ENCODE measurements around the gene TPSG1. TPM values are rescaled to one million over a fixed set of nuclear protein-coding genes. Genes with fewer than 3 reads are reported as not detected.

TPSG1 gene
- total RNA-seq, 1 donor from 2014 or later, result not detected

Other genes starting within 250 kb of the TPSG1 start
- gene SOX8, start 243.5 kb downstream of the TPSG1 start, total RNA-seq, result 19.4 and 19.8 TPM in 2 replicates
- not detected in 2 replicates for gene SSTR5, start 152.5 kb downstream of the TPSG1 start, total RNA-seq
- 0.19 and 0.30 TPM in 2 replicates for gene C1QTNF8, start 129.0 kb downstream of the TPSG1 start, total RNA-seq
- gene CACNA1H, start 72.2 kb downstream of the TPSG1 start, total RNA-seq, result 10.7 and 13.2 TPM in 2 replicates
- gene TPSB2, start 4.9 kb upstream of the TPSG1 start, total RNA-seq, result not detected in 2 replicates
- not detected in 2 replicates for gene TPSAB1, start 15.4 kb upstream of the TPSG1 start, total RNA-seq
- gene TPSD1, start 30.8 kb upstream of the TPSG1 start, total RNA-seq, result not detected in 2 replicates
- gene UBE2I, start 84.4 kb upstream of the TPSG1 start, total RNA-seq, result 301 and 311 TPM in 2 replicates
- gene BAIAP3, start 108.4 kb upstream of the TPSG1 start, total RNA-seq, result 3.4 and 4.0 TPM in 2 replicates
- gene TSR3, start 126.6 kb upstream of the TPSG1 start, total RNA-seq, result 65.6 and 66.2 TPM in 2 replicates
- gene GNPTG, start 126.7 kb upstream of the TPSG1 start, total RNA-seq, result 32.8 and 38.3 TPM in 2 replicates
- gene UNKL, start 189.4 kb upstream of the TPSG1 start, total RNA-seq, result 18.6 and 26.2 TPM in 2 replicates
- 17.1 and 17.8 TPM in 2 replicates for gene UQCC4, start 195.5 kb upstream of the TPSG1 start, total RNA-seq
- gene PERCC1, start 205.8 kb upstream of the TPSG1 start, total RNA-seq, result not detected in 2 replicates
- gene CCDC154, start 219.3 kb upstream of the TPSG1 start, total RNA-seq, result 1.2 and 1.9 TPM in 2 replicates
- 74.5 and 82.4 TPM in 2 replicates for gene CLCN7, start 249.8 kb upstream of the TPSG1 start, total RNA-seq